Loucy (cell line): Measurements from ENCODE around the gene UQCR10.

Experiments used
- H2AFZ ChIP-seq: fragments of 200-600 bp; sonication (generic); 2 replicates; pipeline ENCODE4 v1.6.0; 2016; ENCODE audit warnings: antibody characterized with exemption, mild to moderate bottlenecking, low read length, moderate library complexity
- H3F3A ChIP-seq: fragments of 200-600 bp; 2 replicates; pipeline ENCODE4 v1.6.0; 2016; ENCODE audit warnings: antibody characterized with exemption, low read depth, mild to moderate bottlenecking
- H3K27me3 ChIP-seq: fragments of 200-600 bp; sonication (generic); 2 replicates; pipeline ENCODE4 v1.6.1; 2014; ENCODE audit warnings: low read length, mild to moderate bottlenecking; ENCODE audit not compliant: insufficient read depth, poor library complexity, severe bottlenecking
- H3K36me3 ChIP-seq: fragments of 200-600 bp; sonication (generic); 2 replicates; pipeline ENCODE4 v1.6.1; 2016; ENCODE audit warnings: low read length; ENCODE audit not compliant: insufficient read depth
- H3K4me1 ChIP-seq: fragments of 200-600 bp; sonication (generic); 2 replicates; pipeline ENCODE4 v1.5.1; 2014; ENCODE audit warnings: low read length, mild to moderate bottlenecking; ENCODE audit not compliant: insufficient read depth, poor library complexity, severe bottlenecking
- H3K4me2 ChIP-seq: fragments of 200-600 bp; sonication (generic); 2 replicates; pipeline ENCODE4 v1.6.0; 2014; ENCODE audit warnings: antibody characterized with exemption, low read length, low read depth, mild to moderate bottlenecking; ENCODE audit not compliant: poor library complexity, severe bottlenecking
- H3K4me3 ChIP-seq: fragments of 200-600 bp; sonication (generic); 2 replicates; pipeline ENCODE4 v1.5.1; 2014; ENCODE audit warnings: low read length, mild to moderate bottlenecking, mixed read lengths; ENCODE audit not compliant: poor library complexity, severe bottlenecking
- H3K79me2 ChIP-seq: fragments of 200-600 bp; sonication (generic); 2 replicates; pipeline ENCODE4 v1.6.1; 2014; ENCODE audit warnings: low read length; ENCODE audit not compliant: insufficient read depth
- H3K9ac ChIP-seq: fragments of 200-600 bp; sonication (generic); 2 replicates; pipeline ENCODE4 v1.6.0; 2014; ENCODE audit warnings: mild to moderate bottlenecking, low read depth, low read length, moderate library complexity; ENCODE audit not compliant: poor library complexity, severe bottlenecking
- H3K9me2 ChIP-seq: fragments of 200-600 bp; sonication (generic); replicated peaks from 2 replicates; pipeline ENCODE4 v1.6.1; 2016; ENCODE audit warnings: low read depth, low read length, mixed read lengths
- H3K9me3 ChIP-seq: fragments of 200-600 bp; sonication (generic); 2 replicates; pipeline ENCODE4 v1.6.1; 2014; ENCODE audit warnings: mild to moderate bottlenecking, antibody characterized with exemption, low read length, low read depth; ENCODE audit not compliant: insufficient read depth
- H4K20me1 ChIP-seq: fragments of 200-600 bp; sonication (generic); 2 replicates; pipeline ENCODE4 v1.6.0; 2014; ENCODE audit warnings: antibody characterized with exemption, low read length, mild to moderate bottlenecking; ENCODE audit not compliant: insufficient read depth, poor library complexity, severe bottlenecking
- EZH2phosphoT487 ChIP-seq: fragments of 200-600 bp; IDR thresholded peaks from 2 replicates; pipeline ENCODE4 v1.6.1; 2018; ENCODE audit warnings: antibody characterized with exemption, mild to moderate bottlenecking, moderate library complexity, borderline replicate concordance
- TF ChIP-seq, protein P1 (sequence below): fragments of 200-600 bp; sonication (generic); conservative IDR thresholded peaks from 2 replicates; pipeline ENCODE4 v1.5.1; 2014; ENCODE audit warnings: mild to moderate bottlenecking, antibody characterized with exemption, low read length

UQCR10 gene

DNA sequence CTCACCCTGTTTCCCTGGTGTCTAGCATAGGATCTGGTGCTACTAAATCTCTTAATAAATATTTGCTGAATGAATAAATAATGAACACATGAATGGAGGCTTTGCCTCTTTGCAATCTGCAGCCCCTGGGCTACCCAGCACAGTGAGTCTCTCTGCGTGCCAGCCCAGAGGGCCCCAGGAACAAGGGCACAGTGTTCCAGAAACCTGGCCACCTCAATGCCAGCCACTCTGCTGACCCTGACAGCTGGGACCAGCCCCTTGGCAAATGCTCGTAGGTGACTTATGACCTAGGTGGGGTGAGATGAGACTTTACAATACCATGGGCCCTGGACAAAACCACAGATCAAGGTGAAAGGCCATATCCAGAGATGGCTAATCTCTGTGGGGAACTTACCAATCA, 31.6 kb downstream of the UQCR10 start:
- H3K9me3 ChIP-seq = no peaks in the 10 kb centered on the region
- no peaks in the 10 kb centered on the region for H3K27me3 ChIP-seq
- no peaks in the 10 kb centered on the region for H3F3A ChIP-seq
- no peak overlapping the region for H2AFZ ChIP-seq
- peaks cover 24% of the 10 kb centered on the region for H3K4me1 ChIP-seq
- no peaks in the 10 kb centered on the region for H4K20me1 ChIP-seq
- peak overlapping the region; percentile 5 for H3K4me3 ChIP-seq
- no peaks in the 10 kb centered on the region for H3K9me2 ChIP-seq
- TF ChIP-seq, protein P1, sequence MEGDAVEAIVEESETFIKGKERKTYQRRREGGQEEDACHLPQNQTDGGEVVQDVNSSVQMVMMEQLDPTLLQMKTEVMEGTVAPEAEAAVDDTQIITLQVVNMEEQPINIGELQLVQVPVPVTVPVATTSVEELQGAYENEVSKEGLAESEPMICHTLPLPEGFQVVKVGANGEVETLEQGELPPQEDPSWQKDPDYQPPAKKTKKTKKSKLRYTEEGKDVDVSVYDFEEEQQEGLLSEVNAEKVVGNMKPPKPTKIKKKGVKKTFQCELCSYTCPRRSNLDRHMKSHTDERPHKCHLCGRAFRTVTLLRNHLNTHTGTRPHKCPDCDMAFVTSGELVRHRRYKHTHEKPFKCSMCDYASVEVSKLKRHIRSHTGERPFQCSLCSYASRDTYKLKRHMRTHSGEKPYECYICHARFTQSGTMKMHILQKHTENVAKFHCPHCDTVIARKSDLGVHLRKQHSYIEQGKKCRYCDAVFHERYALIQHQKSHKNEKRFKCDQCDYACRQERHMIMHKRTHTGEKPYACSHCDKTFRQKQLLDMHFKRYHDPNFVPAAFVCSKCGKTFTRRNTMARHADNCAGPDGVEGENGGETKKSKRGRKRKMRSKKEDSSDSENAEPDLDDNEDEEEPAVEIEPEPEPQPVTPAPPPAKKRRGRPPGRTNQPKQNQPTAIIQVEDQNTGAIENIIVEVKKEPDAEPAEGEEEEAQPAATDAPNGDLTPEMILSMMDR = no peak
- no peak for TF ChIP-seq EZH2phosphoT487
- no peak overlapping the region for H3K9ac ChIP-seq
- H3K36me3 ChIP-seq = peaks cover 52% of the 10 kb centered on the region
- no peaks in the 10 kb centered on the region for H3K79me2 ChIP-seq
- peak overlapping the region; percentile 46 for H3K4me2 ChIP-seq

- Histone ChIP-seq H2AFZ (no peak overlapping the region), H3F3A (no peaks in the 10 kb centered on the region), H3K9ac (no peak overlapping the region), H3K4me2 (peak overlapping the region; percentile 46), H3K9me3 (no peaks in the 10 kb centered on the region), H3K9me2 (no peaks in the 10 kb centered on the region), H3K4me3 (peak overlapping the region; percentile 5), H4K20me1 (no peaks in the 10 kb centered on the region), H3K79me2 (no peaks in the 10 kb centered on the region), H3K27me3 (no peaks in the 10 kb centered on the region), H3K4me1 (peaks cover 24% of the 10 kb centered on the region), H3K36me3 (peaks cover 56% of the 10 kb centered on the region)
- TF ChIP-seq, protein P1 = no peak
- TF ChIP-seq EZH2phosphoT487 = no peak
Observed at GRCh38 chr22:29799217-29799680, 32.1 kb downstream of the UQCR10 start.

DNA sequence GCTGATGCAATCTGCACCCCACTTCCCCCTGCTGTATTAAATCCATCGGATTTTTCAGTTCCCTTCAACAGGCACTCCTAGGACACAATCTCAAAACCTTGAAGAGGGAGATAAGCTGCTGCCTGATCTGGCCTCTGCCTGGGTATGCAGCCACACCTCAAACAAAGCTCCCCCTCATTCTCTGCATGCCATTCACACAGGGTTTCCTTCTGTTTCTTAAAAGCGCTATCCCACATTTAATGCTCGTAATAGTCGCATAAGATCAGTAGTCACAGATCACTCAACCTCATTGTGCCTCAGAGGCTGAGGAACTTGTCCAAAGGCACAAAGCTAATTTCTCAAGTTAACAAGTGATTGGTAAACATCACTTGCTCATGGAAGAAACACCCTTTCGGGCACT, 34.0 kb downstream of the UQCR10 start:
- no peak overlapping the region for H3K4me2 ChIP-seq
- no peak overlapping the region for H3K4me3 ChIP-seq
- H4K20me1 ChIP-seq = no peaks in the 10 kb centered on the region
- no peak overlapping the region for H3K9ac ChIP-seq
- H3K9me2 ChIP-seq = no peaks in the 10 kb centered on the region
- no peaks in the 10 kb centered on the region for H3F3A ChIP-seq
- TF ChIP-seq EZH2phosphoT487 = no peak
- TF ChIP-seq, protein P1 = no peak
- H3K4me1 ChIP-seq = peaks cover 24% of the 10 kb centered on the region
- H3K27me3 ChIP-seq = no peaks in the 10 kb centered on the region
- no peaks in the 10 kb centered on the region for H3K9me3 ChIP-seq
- no peaks in the 10 kb centered on the region for H3K79me2 ChIP-seq
- H2AFZ ChIP-seq = no peak overlapping the region
- peaks cover 70% of the 10 kb centered on the region for H3K36me3 ChIP-seq
